K562 (cell line): Measurements from ENCODE around the gene SLC15A3. TPM values are rescaled to one million over a fixed set of nuclear protein-coding genes. Genes with fewer than 3 reads are reported as not detected.

ENCODE experiments used
- ATAC-seq: fragments of 200-7000 bp; cut with Tn5 transposase; 3 replicates; pipeline ENCODE4 v1.9.1; 2020; ENCODE audit warnings: moderate library complexity
- BruUV-seq: library from RNA; stranded (reverse); fragments of 400-500 nt; replicated peaks from 2 replicates; lab custom pipeline; 2021; lab: Mats Ljungman, UMichigan
- CTCF ChIA-PET: fragments of 300-600 bp; formaldehyde crosslinking; extraction: SDS; loops from one replicate; lab custom pipeline; 2021; ENCODE audit warnings: low intra/inter-chr PET ratio; lab: Yijun Ruan, JAX
- POLR2A ChIA-PET: fragments of 300-600, 350-650 bp; sonication (Branson Sonifier 250); formaldehyde crosslinking; extraction: SDS; loops from one replicate; lab custom pipeline; 2021; ENCODE audit warnings: antibody characterized with exemption, inconsistent platforms; lab: Yijun Ruan, JAX
- DNase-seq, 4 experiments: peaks; one replicate each; pipeline versions ENCODE4 v3.0.0 to v3.0.0-alpha.2; 2011 to 2018; ENCODE audit warnings: low spot score in 3 of 4, mixed read lengths in 3 of 4; ENCODE audit errors: extremely low read depth in 1 of 4
- FAIRE-seq: peaks from 2 replicates; lab custom pipeline; 2011; peaks lifted over from hg19 to GRCh38; lab: Jason Lieb, UNC
- H2AFZ ChIP-seq: 2 replicates; pipeline ENCODE4 v1.6.0; 2011; ENCODE audit warnings: low read depth, low read length, control low read depth, inconsistent platforms
- H3K27ac ChIP-seq: fragments of 200-600 bp; 3 replicates; pipeline ENCODE4 v1.8.0; 2011; ENCODE audit warnings: low read depth, mild to moderate bottlenecking, control low read depth, inconsistent platforms, low read length, moderate library complexity, mixed read lengths; ENCODE audit errors: extremely low read depth
- H3K27me3 ChIP-seq, 2 experiments: fragments of 300-600 bp in 1 of 2; 2 replicates in 1 of 2; 3 replicates in 1 of 2; pipeline versions ENCODE4 v1.6.0 to v1.8.0; 2011; ENCODE audit warnings: inconsistent platforms in 2 of 2, low read length in 2 of 2, mild to moderate bottlenecking in 1 of 2, mixed read lengths in 1 of 2, moderate library complexity in 1 of 2; ENCODE audit not compliant: control insufficient read depth in 2 of 2, insufficient read depth in 2 of 2
- H3K36me3 ChIP-seq: fragments of 300-600 bp; 3 replicates; pipeline ENCODE4 v1.8.0; 2011; ENCODE audit warnings: mild to moderate bottlenecking, low read length, inconsistent platforms; ENCODE audit not compliant: control insufficient read depth, insufficient read depth
- H3K4me1 ChIP-seq, 2 experiments: fragments of 200-600 bp in 1 of 2; replicated peaks in 1 of 2; 2 replicates in 1 of 2; 3 replicates in 1 of 2; pipeline versions ENCODE4 v1.5.1 to v1.8.0; 2011; ENCODE audit warnings: inconsistent platforms in 2 of 2, low read length in 2 of 2, mild to moderate bottlenecking in 1 of 2, mixed read lengths in 1 of 2, moderate library complexity in 1 of 2; ENCODE audit not compliant: control insufficient read depth in 2 of 2, insufficient read depth in 2 of 2
- H3K4me2 ChIP-seq: 2 replicates; pipeline ENCODE4 v1.6.1; 2011; ENCODE audit warnings: low read length, control low read depth, inconsistent platforms, mixed read lengths; ENCODE audit not compliant: insufficient read depth
- H3K4me3 ChIP-seq: fragments of 200-600 bp; sonication (generic), shearing (Covaris generic); 2 replicates; pipeline ENCODE4 v1.5.1; 2016; ENCODE audit warnings: control low read depth, inconsistent platforms
- H3K79me2 ChIP-seq: fragments of 200-600 bp; 3 replicates; pipeline ENCODE4 v1.8.0; 2011; ENCODE audit warnings: low read length, inconsistent platforms; ENCODE audit not compliant: control insufficient read depth, insufficient read depth
- H3K9ac ChIP-seq, 2 experiments: 2 replicates each; pipeline versions ENCODE4 v1.6.0 to v1.6.1; 2011; ENCODE audit warnings: low read depth in 2 of 2, low read length in 2 of 2, control low read depth in 1 of 2, inconsistent platforms in 1 of 2, mild to moderate bottlenecking in 1 of 2, mixed read lengths in 1 of 2; ENCODE audit not compliant: insufficient read depth in 1 of 2
- H3K9me1 ChIP-seq: one replicate; pipeline ENCODE4 v1.6.0; 2011; ENCODE audit warnings: inconsistent platforms, mild to moderate bottlenecking, low read length, moderate library complexity; ENCODE audit not compliant: control insufficient read depth, insufficient read depth
- H3K9me3 ChIP-seq: replicated peaks from 2 replicates; pipeline ENCODE4 v1.5.1; 2011; ENCODE audit warnings: low read depth, low read length, inconsistent platforms; ENCODE audit not compliant: control insufficient read depth, insufficient read depth
- H4K20me1 ChIP-seq: replicated peaks from 2 replicates; pipeline ENCODE4 v1.6.1; 2011; ENCODE audit warnings: low read length, inconsistent platforms, mixed read lengths; ENCODE audit not compliant: control insufficient read depth, insufficient read depth
- NONO ChIP-seq, 2 experiments: fragments of 200-400 bp in 1 of 2; fragments of 450-650 bp in 1 of 2; formaldehyde crosslinking in 1 of 2; IDR thresholded peaks; 2 replicates each; pipeline ENCODE4 v1.6.1; 2017; ENCODE audit warnings: low read depth in 2 of 2, mild to moderate bottlenecking in 2 of 2, moderate library complexity in 2 of 2, low read length in 1 of 2
- TAF9B ChIP-seq: fragments of 450-650 bp; IDR thresholded peaks from 2 replicates; pipeline ENCODE4 v1.6.1; 2018; ENCODE audit warnings: mild to moderate bottlenecking; ENCODE audit not compliant: partially characterized antibody
- UBTF ChIP-seq, 2 experiments: IDR thresholded peaks; 2 replicates each; pipeline ENCODE4 v1.6.1; 2012; ENCODE audit warnings: improper control_type of control experiment in 2 of 2, low read depth in 2 of 2, low read length in 2 of 2, borderline replicate concordance in 1 of 2
- WGBS: fragments of 100-300 bp; shearing (Covaris generic); methylation state at CpG from one replicate; pipeline ENCODE4 v1.1.6; 2016; ENCODE audit warnings: low coverage, mixed read lengths; ENCODE audit not compliant: insufficient coverage; ENCODE audit errors: missing lambda C conversion rate; 5-methylcytosine and 5-hydroxymethylcytosine counted together
- in situ Hi-C: fragments of 300-500 bp; cut with MboI; formaldehyde crosslinking; loops from 4 replicates; pipeline ENCODE4 v1.15.0; 2018; ENCODE audit warnings: inconsistent platforms, mixed read lengths
- intact Hi-C: fragments of 100-400 bp; cut with micrococcal nuclease; formaldehyde crosslinking; loops from 2 replicates; pipeline ENCODE4 v1.14.2; 2022
- polyA plus RNA-seq, 8 experiments: library from polyadenylated mRNA; depleted of rRNA in 4 of 8; stranded (reverse) in 5 of 8; unstranded in 3 of 8; fragments of >200 nt; fragmentation: Nextera tagmentation in 2 of 8; fragmentation: Illumina TruSeq in 1 of 8; extraction: Ambion mirVana in 2 of 8; extraction: Trizol in 1 of 8; gene quantifications; 2 replicates each; pipeline versions ENCODE4 v1.2.1 to v1.2.3, GENCODE V29; 2011 to 2014; ENCODE audit warnings: inconsistent platforms in 1 of 8, missing spikeins in 1 of 8
- total RNA-seq, 7 experiments: library from RNA; depleted of rRNA in 6 of 7; stranded (reverse); fragments of >200 nt in 6 of 7; fragmentation: Illumina TruSeq in 2 of 7; extraction: Trizol in 2 of 7; gene quantifications; 2 replicates each; pipeline versions ENCODE4 v1.2.1 to v1.2.3, GENCODE V29; 2011 to 2021; ENCODE audit warnings: low replicate concordance in 1 of 7
- TF ChIP-seq, protein P1 (sequence below), 2 experiments: IDR thresholded peaks; 2 replicates each; pipeline ENCODE4 v1.6.1; 2011; ENCODE audit warnings: borderline replicate concordance in 1 of 2, control low read depth in 1 of 2, low read depth in 1 of 2, low read length in 1 of 2, mild to moderate bottlenecking in 1 of 2, mixed read lengths in 1 of 2, moderate library complexity in 1 of 2; ENCODE audit not compliant: insufficient read depth in 1 of 2, insufficient read length in 1 of 2, poor library complexity in 1 of 2, severe bottlenecking in 1 of 2; ENCODE audit errors: extremely low read depth in 1 of 2
- TF ChIP-seq, protein P2 (sequence below): sonication (generic); formaldehyde crosslinking; IDR thresholded peaks from 2 replicates; pipeline ENCODE4 v1.8.0; 2022; ENCODE audit warnings: missing genetic modification reagents, mild to moderate bottlenecking, moderate library complexity, borderline replicate concordance

Gene SLC15A3
- total and polyA plus RNA-seq, 9 of the 15 experiments (the other 6 are each of a cell fraction or from before 2014, with no cell fraction given): 0.07 to 0.27 TPM; not detected in 7

DNA sequence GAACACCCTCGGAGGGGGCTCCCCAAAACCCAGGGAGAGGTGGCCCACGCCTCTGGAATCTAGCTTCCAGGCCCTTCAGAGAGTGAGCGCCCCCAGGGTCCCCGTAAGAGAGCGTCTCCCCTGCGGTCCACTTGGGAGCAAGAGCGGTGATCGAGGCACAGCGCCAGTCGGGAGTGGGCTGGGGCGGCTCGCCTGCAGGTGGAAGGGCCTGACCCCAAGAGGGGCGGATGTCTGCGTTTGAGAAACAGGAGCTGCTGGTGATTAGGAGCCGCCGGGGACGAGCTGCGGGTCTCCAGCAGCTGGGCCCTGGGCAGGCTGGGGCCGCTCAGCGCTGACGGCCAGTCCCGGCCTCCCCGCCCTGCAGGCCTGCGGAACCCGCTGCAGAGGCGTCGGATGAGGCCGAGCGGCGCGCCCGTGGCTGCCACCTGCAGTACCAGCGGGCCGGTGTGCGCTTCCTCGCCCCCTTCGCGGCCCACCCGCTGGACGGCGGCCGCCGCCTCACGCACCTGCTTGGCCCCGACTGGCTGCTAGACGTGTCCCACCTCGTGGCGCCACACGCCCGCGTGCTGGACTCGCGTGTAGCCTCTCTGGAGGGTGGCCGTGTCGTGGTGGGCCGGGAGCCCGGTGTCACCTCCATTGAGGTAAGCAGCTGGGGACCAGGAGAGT is 17.7 kb downstream of the SLC15A3 start:
- Histone ChIP-seq H3K27ac (no peak overlapping the region), H4K20me1 (peaks cover 22% of the 10 kb centered on the region; the same call in 1 of the 2 replicates), H3K9me1 (no peaks in the 10 kb centered on the region), H3K4me3 (no peak overlapping the region), H3K36me3 (no peaks in the 10 kb centered on the region), H3K79me2 (no peaks in the 10 kb centered on the region), H3K27me3 (peaks cover 72 to 93% of the 10 kb centered on the region in 2 experiments), H3K4me2 (no peak overlapping the region), H3K4me1 (peaks cover 0 to 24% of the 10 kb centered on the region in 2 experiments; a peak in 1 of 5 replicates), H3K9me3 (no peaks in the 10 kb centered on the region), H2AFZ (no peak overlapping the region), H3K9ac (no peak overlapping the region)
- DNase-seq (no peak), FAIRE-seq (no peak), ATAC-seq (peak; percentile 64)
- intact Hi-C loops (no loop called here), in situ Hi-C loops (no loop called here)
- TF ChIP-seq NONO (IDR thresholded peaks at IDR 0.05; ENCODE audit: low read depth in 2 of 2, low read length in 1 of 2) (no peak), UBTF (IDR thresholded peaks at IDR 0.05; ENCODE audit: borderline replicate concordance in 1 of 2, low read depth in 2 of 2, low read length in 2 of 2) (0 out of 4 replicates have a peak, but pooled peaks of 1 of the 2 experiments have one; percentile 44), TAF9B (no peak)
- TF ChIP-seq, protein P1, sequence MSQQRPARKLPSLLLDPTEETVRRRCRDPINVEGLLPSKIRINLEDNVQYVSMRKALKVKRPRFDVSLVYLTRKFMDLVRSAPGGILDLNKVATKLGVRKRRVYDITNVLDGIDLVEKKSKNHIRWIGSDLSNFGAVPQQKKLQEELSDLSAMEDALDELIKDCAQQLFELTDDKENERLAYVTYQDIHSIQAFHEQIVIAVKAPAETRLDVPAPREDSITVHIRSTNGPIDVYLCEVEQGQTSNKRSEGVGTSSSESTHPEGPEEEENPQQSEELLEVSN (IDR thresholded peaks at IDR 0.05; ENCODE audit: borderline replicate concordance in 1 of 2, extremely low read depth in 1 of 2, insufficient read depth in 1 of 2, insufficient read length in 1 of 2, low read depth in 1 of 2, low read length in 1 of 2, poor library complexity in 1 of 2, severe bottlenecking in 1 of 2): peak in 1 of 2 experiments; percentile 7
- TF ChIP-seq, protein P2, sequence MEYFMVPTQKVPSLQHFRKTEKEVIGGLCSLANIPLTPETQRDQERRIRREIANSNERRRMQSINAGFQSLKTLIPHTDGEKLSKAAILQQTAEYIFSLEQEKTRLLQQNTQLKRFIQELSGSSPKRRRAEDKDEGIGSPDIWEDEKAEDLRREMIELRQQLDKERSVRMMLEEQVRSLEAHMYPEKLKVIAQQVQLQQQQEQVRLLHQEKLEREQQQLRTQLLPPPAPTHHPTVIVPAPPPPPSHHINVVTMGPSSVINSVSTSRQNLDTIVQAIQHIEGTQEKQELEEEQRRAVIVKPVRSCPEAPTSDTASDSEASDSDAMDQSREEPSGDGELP: 0 out of 2 replicates have a peak, but pooled peaks have one; percentile 20
- whole genome bisulfite sequencing: 10% methylated on average over 39 of the region's 57 CpGs
- BruUV-seq: no TSS peak
- ChIA-PET CTCF (no interaction called here), POLR2A (no interaction called here)
